HG03457 (cell line): ENCODE measurements around the gene ABCC9.
"Not testable (repeated sequence)": the region's sequence is repeated elsewhere in the genome, so short reads cannot be mapped to it uniquely, and the experiment has no call there.

Experiments used
- ATAC-seq: cut with Tn5 transposase; IDR thresholded peaks from one replicate; pipeline ENCODE4 v1.9.1; 2021; ENCODE audit warnings: moderate number of reproducible peaks; ENCODE audit not compliant: unreplicated experiment

ABCC9 gene

GRCh38 chr12:21819236-21819635, 122.0 kb downstream of the ABCC9 start:
- no peak for ATAC-seq

DNA sequence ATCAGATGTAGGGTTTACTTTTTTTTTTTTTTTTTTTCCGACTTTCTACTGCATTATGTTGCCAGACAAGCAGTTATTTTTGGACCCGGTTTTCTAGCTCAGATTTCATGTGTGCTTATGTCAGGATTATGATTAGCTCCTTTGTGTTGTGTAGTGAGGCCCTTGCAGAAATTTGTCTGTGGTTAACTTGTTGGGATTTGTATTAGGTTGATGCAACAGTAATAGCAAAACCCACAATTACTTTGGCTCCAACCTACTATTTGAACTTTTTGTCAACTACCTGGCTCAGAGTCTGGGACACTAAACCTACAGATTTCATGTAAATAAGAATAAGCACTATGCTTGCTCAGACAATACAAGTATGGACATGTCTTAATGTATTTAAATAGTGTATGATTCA, 122.6 kb downstream of the ABCC9 start:
- no peak for ATAC-seq

GRCh38 chr12:21815306-21816062, 125.7 kb downstream of the ABCC9 start:
- ATAC-seq: no peak

DNA sequence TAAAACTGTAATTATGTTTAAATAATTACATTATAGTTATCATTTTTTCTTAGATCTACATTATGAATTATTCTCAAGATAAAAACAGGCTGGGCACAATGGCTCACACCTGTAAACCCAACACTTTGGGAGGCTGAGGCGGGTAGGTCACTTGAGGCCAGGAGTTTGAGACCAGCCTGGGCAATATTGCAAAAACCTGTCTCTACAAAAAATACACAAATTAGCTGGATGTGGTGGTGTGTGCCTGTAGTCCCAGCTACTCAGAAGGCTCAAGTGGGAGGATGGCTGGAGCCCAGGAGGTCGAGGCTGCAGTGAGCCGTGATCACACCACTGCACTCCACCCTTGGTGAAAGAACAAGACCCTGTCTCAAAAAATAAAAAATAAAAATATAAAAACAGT, 126.4 kb downstream of the ABCC9 start:
- ATAC-seq: no peak

DNA sequence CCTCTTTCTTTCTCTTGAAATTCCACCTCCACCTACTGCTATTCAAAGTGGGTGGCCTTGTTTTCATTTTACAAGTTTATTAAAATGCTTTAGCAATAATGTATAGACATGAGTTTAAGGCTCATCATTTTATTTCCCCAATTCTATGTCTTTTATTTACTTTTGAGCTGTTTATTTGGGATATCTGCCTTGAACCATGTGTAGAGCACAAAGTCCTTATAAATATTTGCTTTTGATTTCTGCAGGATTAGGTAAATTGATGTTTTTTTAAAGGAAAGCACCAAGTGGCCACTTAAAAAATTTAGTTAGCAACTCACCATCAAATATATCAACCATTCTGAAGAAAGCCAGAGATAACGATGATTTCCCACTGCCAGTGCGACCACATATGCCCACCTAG, 126.9 kb downstream of the ABCC9 start:
- ATAC-seq: no peak

DNA sequence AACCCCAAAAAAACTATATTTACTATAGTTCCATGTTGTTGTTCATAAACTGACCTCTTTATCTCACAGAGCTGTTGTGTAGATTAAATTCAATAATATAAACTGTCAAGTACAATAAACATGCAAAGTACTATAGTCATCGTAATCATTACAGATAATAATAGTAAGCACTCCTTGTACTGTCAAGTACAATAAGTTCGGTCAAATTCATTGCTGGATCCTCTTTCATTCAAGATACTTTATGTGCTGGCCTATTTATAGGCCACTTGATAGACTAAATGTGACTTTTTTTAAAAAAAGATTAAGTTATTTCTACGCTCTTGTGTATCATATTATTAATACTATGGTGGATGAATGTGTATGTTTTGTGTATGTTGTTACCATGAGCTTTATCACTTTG, 127.5 kb downstream of the ABCC9 start:
- no peak for ATAC-seq

- ATAC-seq: no peak
These were observed 128.1 kb downstream of the ABCC9 start for GRCh38 chr12:21813125-21813524.

DNA sequence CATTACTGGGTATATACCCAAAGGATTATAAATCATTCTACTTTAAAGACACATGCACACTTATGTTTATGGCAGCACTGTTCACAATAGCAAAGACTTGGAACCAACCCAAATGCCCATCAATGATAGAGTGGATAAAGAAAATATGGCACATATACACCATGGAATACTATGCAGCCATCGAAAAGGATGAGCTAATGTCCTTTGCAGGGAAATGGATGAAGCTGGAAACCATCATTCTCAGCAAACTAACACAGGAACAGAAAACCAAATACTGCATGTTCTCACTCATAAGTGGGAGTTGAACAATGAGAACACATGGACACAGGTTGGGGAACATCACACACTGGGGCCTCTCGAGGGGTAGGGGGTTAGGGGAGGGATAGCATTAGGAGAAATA, 128.9 kb downstream of the ABCC9 start:
- ATAC-seq: not testable (repeated sequence)

GRCh38 chr12:21809100-21809499, 132.1 kb downstream of the ABCC9 start:
- ATAC-seq: no peak

GRCh38 chr12:21806255-21806654, 135.0 kb downstream of the ABCC9 start:
- no peak for ATAC-seq

- no peak for ATAC-seq
These were observed 139.5 kb downstream of the ABCC9 start for GRCh38 chr12:21801522-21802288.

DNA sequence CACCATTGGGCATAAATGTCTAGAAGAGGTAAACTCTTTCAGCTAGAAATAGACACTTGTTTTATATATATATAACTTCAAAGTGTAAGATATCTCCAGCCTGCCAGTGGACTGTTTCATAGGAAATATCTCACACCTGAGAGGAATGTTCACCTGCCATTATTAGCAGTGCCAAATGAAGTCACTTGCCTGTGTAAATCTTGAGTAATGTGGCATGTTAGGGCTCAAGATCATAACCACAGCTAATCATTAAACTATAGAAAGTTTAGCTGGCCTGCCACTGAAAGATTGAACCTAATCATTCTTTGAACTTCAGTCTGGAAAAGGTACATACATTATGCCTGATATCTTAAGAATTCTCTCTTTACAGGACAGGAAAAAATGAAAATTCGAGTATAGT, 141.2 kb downstream of the ABCC9 start:
- no peak for ATAC-seq

DNA sequence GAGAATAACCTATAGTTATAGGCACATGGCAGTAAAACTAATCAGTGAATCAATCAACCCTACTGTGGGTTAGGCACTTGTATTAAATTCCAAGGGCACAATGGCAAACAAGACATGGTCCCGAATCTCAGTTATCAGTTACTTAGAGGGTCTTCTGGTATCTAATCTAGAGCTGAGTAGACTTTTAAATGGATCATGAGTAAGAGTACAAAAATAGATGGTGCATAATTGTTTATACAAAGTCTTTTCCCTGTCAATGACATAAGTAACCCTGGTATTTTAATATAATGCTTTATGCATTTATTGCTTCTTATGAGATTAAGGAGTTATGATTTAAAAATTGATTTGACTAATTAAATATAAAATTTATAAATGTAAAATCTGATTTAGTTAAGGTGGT, 143.7 kb downstream of the ABCC9 start:
- no peak for ATAC-seq

DNA sequence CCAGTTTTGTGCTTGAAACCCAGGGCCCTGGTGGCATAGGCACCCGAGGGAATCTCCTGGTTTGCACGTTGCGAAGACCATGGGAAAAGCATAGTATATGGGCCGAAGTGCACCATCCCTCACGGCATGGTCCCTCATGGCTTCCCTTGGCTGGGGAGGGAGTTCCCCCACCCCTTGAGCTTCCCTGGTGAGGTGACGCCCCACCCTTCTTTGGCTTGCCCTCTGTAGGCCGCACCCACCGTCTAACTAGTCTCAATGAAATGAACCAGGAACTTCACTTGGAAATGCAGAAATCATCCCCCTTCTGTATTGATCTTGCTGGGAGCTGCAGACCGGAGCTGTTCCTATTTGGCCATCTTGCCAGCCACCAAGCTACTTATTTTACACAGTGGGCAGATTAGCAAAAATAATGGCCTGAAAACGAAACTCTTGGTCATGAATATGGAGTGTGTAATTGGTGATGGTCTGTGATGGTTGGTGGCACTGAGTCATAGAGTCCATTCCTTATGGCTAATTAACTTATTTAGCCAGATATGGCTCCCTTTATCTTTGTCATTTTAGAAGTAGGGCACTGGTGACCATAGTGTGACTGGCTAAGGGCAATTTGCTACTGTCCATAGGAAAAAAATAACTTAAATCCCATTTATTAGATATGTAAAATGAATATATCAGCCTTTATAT, 145.4 kb downstream of the ABCC9 start:
- ATAC-seq: no peak

- not testable (repeated sequence) for ATAC-seq
These were observed 146.2 kb downstream of the ABCC9 start for GRCh38 chr12:21794807-21795595.

GRCh38 chr12:21789687-21790086, 151.5 kb downstream of the ABCC9 start:
- ATAC-seq: not testable (repeated sequence)

- ATAC-seq: no peak
These were observed 152.9 kb downstream of the ABCC9 start for GRCh38 chr12:21788089-21788983.

GRCh38 chr12:21786041-21786531, 155.1 kb downstream of the ABCC9 start:
- ATAC-seq: no peak

GRCh38 chr12:21782723-21783122, 158.5 kb downstream of the ABCC9 start:
- not testable (repeated sequence) for ATAC-seq

DNA sequence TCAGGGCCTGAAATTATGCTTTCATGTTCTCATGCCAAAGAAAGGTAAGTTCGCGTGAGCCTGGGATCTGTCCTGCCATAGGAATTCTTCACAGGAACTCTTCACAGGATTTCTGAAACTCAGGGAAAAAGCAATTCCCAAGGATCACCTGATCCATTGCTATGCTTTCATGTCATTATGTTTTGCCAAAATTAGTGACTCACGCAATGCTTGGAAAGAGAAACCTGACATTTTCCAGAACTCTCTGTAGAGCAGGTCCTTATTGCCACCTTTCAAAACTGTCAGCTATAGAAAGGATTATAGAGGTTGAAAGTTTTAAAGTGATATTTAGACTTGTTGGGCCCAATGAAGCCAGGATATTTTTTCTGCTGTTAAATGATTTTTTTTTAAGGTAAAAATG, 160.4 kb downstream of the ABCC9 start:
- no peak for ATAC-seq
